BJ (cell line): ENCODE data around the gene ADIG. TPM values are rescaled to one million over a fixed set of nuclear protein-coding genes. Genes with fewer than 3 reads are reported as not detected.
"Not testable (repeated sequence)": the region's sequence is repeated elsewhere in the genome, so short reads cannot be mapped to it uniquely, and the experiment has no call there.

Experiments used
- CTCF ChIA-PET: fragments of 350-600 bp; formaldehyde crosslinking; extraction: SDS; loops from one replicate; lab custom pipeline; 2021; ENCODE audit warnings: antibody characterized with exemption, inconsistent platforms; lab: Yijun Ruan, JAX
- POLR2A ChIA-PET: fragments of 300-600 bp; sonication (Branson Sonifier 250); formaldehyde crosslinking; extraction: SDS; loops from one replicate; lab custom pipeline; 2021; ENCODE audit warnings: antibody characterized with exemption; lab: Charles Lee
- DNase-seq: peaks from one replicate; pipeline ENCODE4 v3.0.0-alpha.2; 2011; ENCODE audit warnings: low read depth
- H3K27me3 ChIP-seq: 2 replicates; pipeline ENCODE4 v1.6.0; 2011; ENCODE audit warnings: low read length; ENCODE audit not compliant: control insufficient read depth, insufficient read depth
- H3K36me3 ChIP-seq: 2 replicates; pipeline ENCODE4 v1.5.1; 2011; ENCODE audit warnings: low read length; ENCODE audit not compliant: control insufficient read depth, insufficient read depth
- H3K4me3 ChIP-seq: 2 replicates; pipeline ENCODE4 v1.5.1; 2011; ENCODE audit warnings: low read depth, mild to moderate bottlenecking, control low read depth, low read length
- CTCF ChIP-seq: IDR thresholded peaks from 2 replicates; pipeline ENCODE4 v1.5.1; 2011; ENCODE audit warnings: low read depth, mild to moderate bottlenecking, control low read depth, inconsistent platforms, low read length, moderate library complexity; ENCODE audit not compliant: insufficient read depth
- polyA plus RNA-seq: library from polyadenylated mRNA; depleted of rRNA; stranded (reverse); fragments of >200 nt; gene quantifications from 2 replicates; pipeline ENCODE4 v1.2.3, GENCODE V29; 2011

Gene ADIG
- polyA plus RNA-seq, 1 experiment: not detected

- H3K27me3 ChIP-seq: peaks cover 3% of the 10 kb centered on the region
- ChIA-PET POLR2A (no interaction called here), CTCF (no interaction called here)
- H3K4me3 ChIP-seq: no peak overlapping the region
- TF ChIP-seq CTCF: no peak
- DNase-seq: no peak
- H3K36me3 ChIP-seq: no peaks in the 10 kb centered on the region
These were observed 9.1 kb downstream of the ADIG start for GRCh38 chr20:38589967-38590675.

GRCh38 chr20:38590676-38591473 is 9.9 kb downstream of the ADIG start:
- CTCF ChIA-PET: no interaction called here
- H3K27me3 ChIP-seq: peaks cover 2% of the 10 kb centered on the region
- DNase-seq: no peak
- H3K36me3 ChIP-seq: no peaks in the 10 kb centered on the region
- no peak overlapping the region for H3K4me3 ChIP-seq
- no peak for TF ChIP-seq CTCF
- POLR2A ChIA-PET: no interaction called here

GRCh38 chr20:38591474-38592410 is 10.7 kb downstream of the ADIG start:
- no peak for DNase-seq
- CTCF ChIA-PET: no interaction called here
- no peaks in the 10 kb centered on the region for H3K36me3 ChIP-seq
- no peak overlapping the region for H3K4me3 ChIP-seq
- peaks cover 2% of the 10 kb centered on the region for H3K27me3 ChIP-seq
- TF ChIP-seq CTCF: no peak
- POLR2A ChIA-PET: no interaction called here

- DNase-seq, CTCF ChIA-PET, H3K36me3 ChIP-seq, H3K27me3 ChIP-seq, H3K4me3 ChIP-seq, POLR2A ChIA-PET: not testable (repeated sequence)
These were observed 11.4 kb downstream of the ADIG start for GRCh38 chr20:38592411-38592790.

GRCh38 chr20:38594281-38594680 is 13.3 kb downstream of the ADIG start:
- H3K27me3 ChIP-seq, CTCF ChIA-PET, POLR2A ChIA-PET, DNase-seq, H3K4me3 ChIP-seq, H3K36me3 ChIP-seq: not testable (repeated sequence)

- CTCF ChIA-PET, DNase-seq: not testable (repeated sequence)
These were observed 14.9 kb downstream of the ADIG start for GRCh38 chr20:38595886-38596285.

More at GRCh38 chr20:38595886-38596285, 14.9 kb downstream of the ADIG start:
- H3K27me3 ChIP-seq, POLR2A ChIA-PET, H3K36me3 ChIP-seq, H3K4me3 ChIP-seq: not testable (repeated sequence)
